GM18519 (cell line): ENCODE measurements around the gene ZKSCAN8.

ENCODE experiments used
- ATAC-seq: cut with Tn5 transposase; IDR thresholded peaks from one replicate; pipeline ENCODE4 v1.9.1; 2021; ENCODE audit warnings: mild to moderate bottlenecking, moderate library complexity; ENCODE audit not compliant: unreplicated experiment, low FRiP score

Gene ZKSCAN8

DNA sequence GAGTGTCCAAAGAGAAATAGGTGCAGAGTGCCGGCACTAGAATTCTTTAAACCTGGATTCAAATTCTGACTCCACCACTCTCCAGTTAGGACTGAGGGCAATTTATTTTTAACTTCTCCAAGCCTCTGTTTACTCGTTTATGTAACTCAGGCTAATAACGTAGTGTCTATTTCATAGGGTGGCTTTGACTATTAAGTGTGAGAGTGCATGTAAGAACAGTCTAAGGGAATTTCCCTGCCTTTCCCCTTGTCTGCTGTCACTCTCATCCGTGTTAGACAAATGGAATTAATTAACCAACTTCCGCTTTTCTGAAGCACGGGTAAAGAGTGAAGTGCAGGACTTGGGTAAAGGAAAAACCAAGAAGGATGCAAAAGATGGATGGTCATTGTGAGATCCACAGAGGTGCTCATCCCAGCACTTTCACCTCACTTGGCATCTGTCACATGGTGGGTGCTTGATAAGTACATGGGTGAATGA is 4.1 kb upstream of the ZKSCAN8 start:
- ATAC-seq = no peak

DNA sequence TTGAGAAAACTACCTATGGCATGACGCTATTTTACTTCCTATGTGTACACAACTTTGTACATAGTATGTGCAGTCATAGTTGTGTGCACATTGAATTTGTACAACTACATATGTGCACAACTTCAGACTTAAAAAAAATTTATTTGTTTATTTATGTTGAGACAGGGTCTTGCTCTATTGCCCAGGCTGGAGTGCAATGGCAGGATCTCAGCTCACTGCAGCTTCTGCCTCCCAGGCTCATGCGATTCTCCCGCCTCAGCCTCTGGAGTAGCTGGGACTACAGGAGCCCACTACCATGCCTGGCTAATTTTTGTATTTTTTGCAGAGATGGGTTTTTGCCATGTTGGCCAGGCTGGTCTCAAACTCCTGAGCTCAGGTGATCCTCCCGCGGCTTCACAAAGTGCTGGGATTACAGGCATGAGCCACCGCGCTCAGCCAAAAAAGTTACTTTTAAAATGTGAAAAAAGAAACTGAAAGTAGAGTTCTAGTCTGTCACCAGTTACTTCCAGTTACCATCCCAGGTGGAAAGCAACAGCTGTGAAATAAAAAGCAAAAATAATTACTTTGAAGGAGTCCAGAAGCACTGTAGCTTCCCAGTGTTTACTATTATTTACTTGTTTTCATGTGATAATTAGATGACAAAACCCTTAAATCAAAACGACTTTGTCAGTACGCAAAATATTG is 1.7 kb upstream of the ZKSCAN8 start:
- ATAC-seq = no peak

DNA sequence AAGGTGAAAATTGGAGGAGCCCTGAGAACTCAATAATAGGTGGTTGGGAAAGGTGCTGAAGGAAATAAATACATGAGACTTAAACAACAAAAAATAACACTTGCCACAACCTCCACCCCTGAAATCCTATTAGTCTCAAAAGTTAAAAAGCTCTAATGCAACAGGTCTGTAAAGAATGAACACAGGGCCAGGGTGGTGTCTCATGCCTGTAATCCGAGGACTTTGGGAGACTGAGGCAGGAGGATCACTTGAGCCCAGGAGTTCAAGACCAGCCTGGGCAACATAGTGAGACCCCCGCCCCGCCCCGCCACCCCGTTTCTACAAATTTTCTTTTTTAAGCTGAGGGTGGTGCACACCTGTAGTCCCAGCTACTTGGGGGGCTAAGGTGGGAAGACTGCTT is 1.1 kb upstream of the ZKSCAN8 start:
- ATAC-seq = no peak

DNA sequence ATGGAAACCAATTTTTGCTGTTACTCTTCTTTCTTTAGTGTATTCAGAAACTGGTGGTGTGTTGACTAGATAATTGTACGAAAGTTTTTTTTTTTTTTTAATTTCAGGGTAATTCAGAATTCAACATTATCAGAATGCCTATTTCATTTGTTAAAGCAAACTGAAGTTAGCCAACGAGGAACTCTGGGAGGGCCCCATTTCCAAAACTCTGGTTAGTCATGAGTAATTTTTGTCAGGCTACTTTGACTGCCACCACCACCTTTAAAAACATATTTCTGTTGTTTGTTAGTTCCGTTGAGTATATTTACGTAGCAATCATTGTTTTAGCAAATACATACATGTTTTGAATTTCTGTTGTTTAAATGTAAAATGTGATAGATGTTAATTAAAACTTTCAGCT is 763 bp downstream of the ZKSCAN8 start:
- ATAC-seq = no peak

DNA sequence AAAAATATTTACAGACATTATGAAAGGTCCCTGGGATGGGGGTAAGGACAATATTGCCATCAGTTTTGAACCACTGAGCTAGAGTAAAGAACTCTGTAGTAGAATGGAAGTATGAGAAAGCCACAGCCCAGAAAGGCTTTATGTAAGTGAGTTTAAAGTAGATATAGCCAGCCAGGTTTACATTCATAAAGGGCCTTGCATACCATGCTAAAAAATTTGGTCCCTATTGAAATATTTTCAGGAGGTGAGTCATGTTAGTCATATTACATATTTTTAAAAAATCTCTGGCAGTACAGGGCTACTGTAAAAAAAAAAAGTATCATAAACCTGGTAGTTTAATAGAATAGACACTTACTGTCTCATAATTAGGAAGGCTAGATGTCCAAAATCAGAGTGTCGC is 3.5 kb downstream of the ZKSCAN8 start:
- ATAC-seq = no peak

DNA sequence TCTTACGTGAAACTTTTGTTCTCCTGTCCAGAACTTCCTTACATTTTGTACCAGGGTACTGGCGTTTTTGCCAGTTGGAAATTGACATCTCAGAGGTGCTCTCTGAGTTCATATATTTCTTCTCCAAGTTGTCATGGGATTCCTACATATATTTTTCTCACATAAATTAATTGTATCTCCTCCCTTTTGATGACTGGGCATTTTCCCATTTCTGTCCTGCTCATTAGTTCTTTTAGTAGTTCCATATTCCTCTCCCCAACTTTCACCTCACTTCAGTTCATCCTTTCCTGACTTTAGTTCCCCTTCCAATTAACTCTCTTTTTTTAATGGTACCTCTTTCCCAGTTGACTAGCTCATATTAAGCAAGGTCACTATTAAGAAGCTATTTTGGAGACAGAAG is 10.8 kb downstream of the ZKSCAN8 start:
- ATAC-seq = no peak

DNA sequence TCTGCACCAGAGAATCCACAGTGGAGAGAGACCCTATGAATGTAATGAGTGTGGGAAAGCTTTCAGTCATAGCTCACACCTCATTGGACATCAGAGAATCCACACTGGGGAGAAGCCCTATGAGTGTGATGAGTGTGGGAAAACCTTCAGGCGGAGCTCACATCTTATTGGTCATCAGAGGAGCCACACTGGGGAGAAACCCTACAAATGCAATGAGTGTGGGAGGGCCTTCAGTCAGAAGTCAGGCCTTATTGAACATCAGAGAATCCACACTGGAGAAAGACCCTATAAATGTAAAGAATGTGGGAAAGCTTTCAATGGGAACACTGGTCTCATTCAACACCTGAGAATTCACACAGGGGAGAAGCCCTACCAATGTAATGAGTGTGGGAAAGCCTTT is 11.9 kb downstream of the ZKSCAN8 start:
- ATAC-seq = no peak

DNA sequence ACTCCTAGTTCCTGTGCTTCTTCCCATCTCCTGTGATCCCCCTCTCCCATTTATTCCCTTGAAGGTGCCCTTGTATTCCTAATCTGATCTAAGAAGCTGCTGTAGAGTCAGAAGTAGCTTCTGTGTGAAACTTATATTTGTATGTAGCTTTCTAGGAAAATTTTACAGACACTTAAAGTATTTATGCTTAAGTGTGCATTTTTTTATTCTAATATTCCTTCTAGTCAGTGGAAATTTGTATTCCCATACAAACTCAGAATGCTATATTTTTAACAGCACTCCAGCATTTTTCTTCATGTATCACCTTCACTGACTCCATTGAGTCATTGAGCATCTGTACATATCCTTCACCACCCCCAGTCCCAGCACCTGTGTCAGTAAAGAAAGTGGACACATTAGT is 12.7 kb downstream of the ZKSCAN8 start:
- ATAC-seq = no peak

DNA sequence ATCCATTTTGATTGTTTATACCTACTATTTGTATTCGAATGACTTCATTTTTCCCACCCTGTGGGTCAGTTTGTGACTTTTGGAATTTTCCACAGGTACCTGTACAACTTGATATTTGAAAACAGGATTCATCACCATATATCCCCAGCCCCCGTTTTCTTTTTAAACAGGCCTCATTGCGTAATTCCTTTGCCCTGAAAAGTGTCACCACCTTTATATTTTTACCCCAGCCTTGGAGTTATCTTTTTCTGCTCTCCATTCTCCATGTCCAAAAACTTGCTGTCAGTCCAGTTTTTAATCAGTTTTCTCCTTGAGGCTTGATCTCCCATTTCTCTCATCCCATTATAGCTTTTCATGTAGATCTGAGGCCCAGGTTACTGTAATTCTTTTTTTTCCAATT is 16.6 kb downstream of the ZKSCAN8 start:
- ATAC-seq = no peak

DNA sequence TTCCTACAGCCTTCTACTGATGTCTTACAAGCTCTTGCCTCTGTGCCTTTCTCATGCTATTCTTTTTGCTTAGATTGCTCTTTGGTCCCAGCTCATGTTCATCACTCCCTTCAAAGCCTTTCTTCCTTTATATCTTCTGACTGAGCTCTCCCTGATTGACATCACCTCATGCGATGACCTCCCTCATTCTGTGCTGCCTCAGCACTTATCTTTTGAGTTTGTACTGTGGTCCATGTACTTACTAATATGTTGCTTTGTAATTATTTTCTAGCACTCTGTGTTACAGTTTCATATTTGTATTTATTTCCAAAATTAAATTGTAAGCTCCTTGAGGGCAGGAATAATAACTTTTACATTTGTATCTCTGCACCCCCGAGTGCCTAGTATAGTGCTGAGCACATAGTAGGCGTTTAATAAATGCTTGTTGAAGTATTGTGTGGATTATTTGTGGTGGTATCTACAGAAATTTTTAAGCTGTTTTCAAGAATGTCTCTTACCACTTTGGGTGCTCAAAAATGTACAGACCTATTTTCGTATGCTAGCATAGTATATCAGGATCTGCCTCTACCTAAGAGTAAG is 17.4 kb downstream of the ZKSCAN8 start:
- no peak for ATAC-seq

DNA sequence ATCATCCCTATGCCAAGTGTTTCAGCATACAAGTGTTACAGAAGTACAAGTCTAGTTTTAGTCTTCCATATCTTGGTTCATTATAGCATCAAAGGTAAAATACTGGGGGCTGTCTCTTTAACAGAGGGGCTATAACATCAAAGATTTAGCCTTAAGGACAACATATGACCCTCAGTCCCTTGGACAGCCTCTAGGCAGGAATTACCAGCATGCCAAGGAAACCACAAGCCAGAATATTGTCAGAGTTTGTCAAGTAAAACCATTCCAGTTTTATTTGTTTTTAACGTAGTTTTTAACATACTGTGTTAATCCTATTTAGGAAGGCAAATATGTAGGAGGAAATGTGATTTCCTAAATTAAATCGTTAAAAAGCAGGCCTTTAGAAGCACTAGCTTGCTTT is 18.6 kb downstream of the ZKSCAN8 start:
- ATAC-seq = no peak

DNA sequence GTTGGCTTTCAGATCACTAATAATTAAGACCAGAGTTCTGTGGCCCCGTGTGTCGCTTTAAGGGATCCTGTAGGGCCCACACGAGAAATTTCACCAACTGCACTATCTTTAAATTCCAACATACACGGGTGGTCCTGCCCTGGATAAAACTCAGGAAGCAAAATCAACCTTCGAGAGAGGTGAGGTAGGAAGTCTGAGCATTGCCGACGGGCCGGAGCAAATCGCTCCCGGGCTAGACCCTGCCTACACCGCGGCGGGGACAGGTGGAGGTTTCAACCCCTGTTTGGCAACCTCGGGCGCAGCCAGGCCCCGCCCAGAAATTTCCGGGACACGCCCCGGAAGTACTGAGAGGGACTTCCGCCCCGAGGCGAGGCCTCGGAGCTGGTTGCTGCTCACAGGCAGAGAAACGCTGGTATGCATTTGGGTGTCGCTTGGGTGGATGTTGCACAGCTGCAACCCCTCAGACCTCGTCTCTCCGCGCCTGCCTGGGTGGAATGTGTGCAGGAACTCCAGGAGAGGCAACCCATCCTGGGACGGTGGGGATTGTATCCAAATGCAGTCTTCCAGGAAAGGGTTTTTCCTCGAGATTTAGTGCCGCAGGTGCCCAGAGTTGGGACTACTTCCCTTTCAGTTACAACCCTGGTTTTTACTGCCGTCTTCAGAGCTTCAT is 19.9 kb downstream of the ZKSCAN8 start:
- peak; percentile 93 for ATAC-seq

DNA sequence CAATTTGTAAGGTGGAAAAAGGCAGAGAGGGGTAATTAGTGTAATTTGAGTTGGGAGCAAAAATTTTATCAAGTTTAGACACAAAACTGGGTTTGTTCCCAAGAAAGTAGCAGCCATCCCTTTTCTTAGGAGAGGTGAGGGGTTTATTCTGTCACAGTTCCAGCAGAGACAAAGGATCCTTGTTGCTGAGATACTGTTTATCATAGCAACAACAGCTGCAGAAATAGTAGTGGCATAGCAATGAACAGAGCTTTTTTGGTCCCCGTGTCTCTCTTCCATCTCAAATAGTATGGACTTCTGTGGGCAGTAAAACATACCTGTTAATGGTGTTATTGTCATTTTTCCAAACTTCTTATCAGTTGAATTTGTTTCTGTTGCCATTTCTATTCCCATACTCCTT is 23.9 kb downstream of the ZKSCAN8 start:
- no peak for ATAC-seq

DNA sequence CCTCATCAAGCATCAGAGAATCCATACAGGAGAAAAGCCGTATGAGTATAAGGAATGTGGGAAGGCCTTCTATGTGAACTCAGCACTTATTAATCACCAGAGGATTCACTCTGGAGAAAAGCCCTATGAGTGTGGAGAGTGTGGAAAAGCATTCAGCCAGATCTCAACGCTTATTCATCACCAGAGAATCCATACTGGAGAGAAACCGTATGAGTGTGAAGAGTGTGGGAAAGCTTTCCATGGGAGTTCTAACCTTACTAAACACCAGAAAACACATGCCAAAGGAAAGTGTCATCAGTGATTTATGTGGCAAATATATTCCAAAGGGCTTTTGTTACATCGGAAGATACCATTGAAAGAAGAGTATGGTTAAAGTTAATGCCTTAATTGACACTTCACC is 25.4 kb downstream of the ZKSCAN8 start:
- ATAC-seq = no peak

DNA sequence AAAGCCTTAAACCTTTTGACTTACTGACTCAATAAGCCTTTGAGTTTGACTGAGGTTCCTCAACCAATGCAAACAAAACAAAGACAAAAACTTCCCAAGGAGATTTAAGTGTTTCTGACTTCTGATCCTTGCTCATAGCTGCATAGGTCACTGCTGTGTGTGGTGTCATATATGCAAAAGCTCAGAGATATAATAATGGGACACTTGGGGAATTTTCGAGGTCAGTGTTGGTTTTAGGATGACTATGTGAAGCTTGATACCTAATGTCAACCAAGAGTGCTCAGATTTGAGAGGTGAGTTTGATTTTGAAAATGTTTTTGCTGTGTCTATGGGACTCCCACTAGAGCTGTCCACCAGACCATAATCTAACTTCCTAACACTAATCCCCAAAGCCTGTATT is 26.2 kb downstream of the ZKSCAN8 start:
- no peak for ATAC-seq

DNA sequence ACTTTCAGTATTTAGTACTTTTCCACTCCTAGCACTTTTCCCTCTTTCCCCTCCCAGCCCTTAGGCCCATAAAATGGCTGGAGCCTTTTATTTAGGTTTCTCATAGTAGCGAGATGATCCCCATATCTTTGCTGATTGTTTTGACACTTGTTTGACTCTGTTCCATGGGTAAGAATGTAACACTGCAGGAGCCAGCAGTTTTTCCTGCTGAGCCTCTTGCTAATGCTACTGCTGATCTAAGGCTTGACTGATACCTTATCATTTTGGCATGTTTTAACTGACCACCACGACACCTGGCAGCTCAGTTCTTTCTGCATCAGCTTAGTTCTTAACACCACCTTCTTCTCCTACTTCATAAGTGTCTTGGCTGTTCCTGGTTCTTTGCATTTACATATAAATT is 29.6 kb downstream of the ZKSCAN8 start:
- no peak for ATAC-seq

DNA sequence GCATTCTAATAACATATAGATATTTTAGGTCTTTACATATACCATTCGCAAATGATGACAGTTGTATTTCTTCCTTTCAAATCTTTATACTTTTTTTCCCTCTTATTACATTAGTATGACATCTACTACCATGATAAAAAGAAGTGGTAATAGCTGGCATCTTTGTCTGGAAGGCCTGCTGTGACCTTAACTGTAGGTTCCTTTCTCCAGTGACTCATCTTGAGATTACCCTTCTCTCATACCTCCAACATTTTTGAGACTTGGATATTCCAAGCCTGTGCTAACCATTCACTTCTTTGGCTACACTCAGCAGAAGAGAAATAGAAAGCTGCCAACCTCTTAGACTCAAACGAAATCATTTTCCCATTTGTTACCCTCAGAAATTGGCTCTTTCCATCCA is 30.3 kb downstream of the ZKSCAN8 start:
- no peak for ATAC-seq

DNA sequence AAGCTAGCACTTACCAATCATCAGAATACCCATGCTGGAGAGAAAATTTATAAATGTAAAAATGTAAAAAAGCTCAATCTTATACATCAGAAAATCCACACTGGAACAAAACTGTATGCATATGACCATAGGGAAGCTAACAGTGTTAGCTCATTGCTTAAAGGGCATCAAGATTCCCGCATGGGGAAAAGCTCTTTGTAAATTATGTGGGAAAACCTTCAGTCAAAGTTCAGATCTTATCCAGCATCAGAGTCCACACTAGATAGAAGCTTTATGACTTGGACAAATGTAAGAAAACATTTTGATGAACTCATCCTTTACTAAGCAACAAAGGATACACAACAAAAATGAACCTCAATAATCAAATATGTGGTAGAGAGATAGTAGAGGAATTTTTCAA is 34.7 kb downstream of the ZKSCAN8 start:
- ATAC-seq = no peak

DNA sequence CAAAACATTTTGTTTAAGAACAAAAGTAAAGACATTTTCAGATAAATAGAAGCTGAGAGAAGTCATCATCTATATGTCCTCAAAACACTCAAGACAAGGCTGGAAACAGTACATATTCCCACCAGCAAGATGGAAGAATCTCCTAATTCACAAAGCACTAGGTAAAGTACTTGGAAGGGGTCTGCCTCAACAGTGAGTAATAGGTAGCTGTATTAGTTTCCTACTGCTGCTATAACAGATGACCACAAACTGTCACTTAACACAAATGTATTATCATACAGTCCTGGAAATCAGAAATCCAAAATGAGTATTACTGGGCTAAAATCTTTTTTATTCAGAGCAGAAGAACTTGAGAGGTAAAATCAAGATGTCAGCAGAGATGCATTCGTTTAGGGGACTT is 40.6 kb downstream of the ZKSCAN8 start:
- no peak for ATAC-seq

DNA sequence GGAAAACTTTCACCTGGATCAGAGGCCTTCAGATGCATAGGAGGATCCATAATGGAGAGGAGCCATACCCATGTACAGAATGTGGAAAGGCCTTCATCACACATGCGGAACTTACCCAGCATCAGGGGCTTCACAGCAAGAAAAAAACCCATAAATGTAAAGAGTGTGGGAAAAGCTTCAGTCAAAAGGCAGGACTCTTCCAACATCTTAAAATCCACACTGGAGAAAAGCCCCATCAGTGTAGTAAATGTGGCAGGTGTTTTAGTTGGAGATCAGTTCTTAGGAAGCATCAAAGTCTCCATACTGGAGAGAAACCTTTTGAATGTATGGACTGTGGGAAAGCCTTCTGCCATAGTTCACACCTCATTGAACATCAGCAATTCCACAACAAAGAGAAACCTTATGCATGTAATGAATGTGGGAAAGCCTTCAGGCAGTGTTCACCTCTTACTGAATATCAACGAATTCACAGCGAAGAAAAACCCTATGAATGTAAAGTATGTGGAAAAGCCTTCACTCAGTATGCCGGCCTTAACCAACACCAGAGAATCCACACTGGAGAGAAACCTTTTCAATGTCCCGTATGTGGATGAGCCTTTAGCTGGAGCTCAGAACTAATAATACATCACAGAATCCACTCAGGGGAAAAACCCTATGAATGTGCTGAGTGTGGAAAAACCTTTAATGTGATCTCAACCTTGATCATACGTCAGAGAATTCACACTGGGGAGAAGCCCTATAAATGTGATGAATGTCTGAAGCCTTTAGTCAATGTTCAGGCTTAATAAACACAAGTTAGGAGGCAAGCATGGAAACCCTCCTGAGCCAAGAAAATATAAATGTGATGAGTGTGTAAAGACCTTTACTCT is 46.7 kb downstream of the ZKSCAN8 start:
- ATAC-seq = no peak

DNA sequence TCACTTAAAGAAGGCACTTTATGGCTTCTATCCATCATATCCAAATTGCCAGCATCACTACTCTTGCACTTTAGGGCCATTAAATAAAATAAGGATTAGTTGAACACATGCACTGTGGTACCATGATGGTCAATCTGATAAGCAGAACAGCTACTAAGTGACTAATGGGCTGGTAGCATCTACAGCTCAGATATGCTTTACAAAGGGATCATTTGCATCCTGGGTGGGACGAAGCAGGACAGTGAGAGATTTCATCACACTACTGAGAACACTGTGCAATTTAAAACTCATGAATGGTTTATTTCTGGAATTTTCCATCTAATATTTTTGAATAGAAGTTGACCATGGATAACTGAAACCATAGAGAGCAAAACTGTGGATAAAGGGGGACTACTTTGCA is 58.3 kb downstream of the ZKSCAN8 start:
- ATAC-seq = no peak
